Spleen (tissue), 11 donors: ENCODE measurements around the gene QSOX1. TPM values are rescaled to one million over a fixed set of nuclear protein-coding genes. Genes with fewer than 3 reads are reported as not detected.

Source experiments
- DNase-seq: peaks from one replicate; pipeline ENCODE4 v3.0.0-alpha.2; 2020
- H3K27ac ChIP-seq, 8 donors: fragments of 200-600 bp; sonication (generic) in 7 of 8; 1 replicate in 4 of 8; 2 replicates in 4 of 8; pipeline versions ENCODE4 v1.5.0 to v1.8.0; 2016 to 2021; ENCODE audit warnings: inconsistent platforms in 4 of 8, mild to moderate bottlenecking in 4 of 8, moderate library complexity in 1 of 8
- H3K27me3 ChIP-seq, 7 donors: fragments of 200-600 bp; sonication (generic) in 6 of 7; replicated peaks in 1 of 7; 1 replicate in 4 of 7; 2 replicates in 3 of 7; pipeline versions ENCODE4 v1.5.0 to v1.8.0; 2016 to 2021; ENCODE audit warnings: inconsistent platforms in 3 of 7, mild to moderate bottlenecking in 1 of 7
- H3K36me3 ChIP-seq, 6 donors: fragments of 200-600 bp; sonication (generic) in 5 of 6; 1 replicate in 4 of 6; 2 replicates in 2 of 6; pipeline versions ENCODE4 v1.5.0 to v1.8.0; 2016 to 2021; ENCODE audit warnings: inconsistent platforms in 2 of 6
- H3K4me1 ChIP-seq, 6 donors: fragments of 200-600 bp; sonication (generic) in 5 of 6; 1 replicate in 3 of 6; 2 replicates in 3 of 6; pipeline versions ENCODE4 v1.5.0 to v1.8.0; 2016 to 2021; ENCODE audit warnings: inconsistent platforms in 3 of 6
- H3K4me3 ChIP-seq, 8 donors: fragments of 200-600 bp; sonication (generic) in 7 of 8; 1 replicate in 4 of 8; 2 replicates in 4 of 8; pipeline versions ENCODE4 v1.5.0 to v1.8.0; 2016 to 2021; ENCODE audit warnings: inconsistent platforms in 4 of 8, mild to moderate bottlenecking in 4 of 8, moderate library complexity in 2 of 8
- H3K9me3 ChIP-seq, 8 donors: fragments of 200-600 bp; sonication (generic) in 7 of 8; 1 replicate in 4 of 8; 2 replicates in 4 of 8; pipeline versions ENCODE4 v1.5.0 to v1.8.0; 2016 to 2021; ENCODE audit warnings: inconsistent platforms in 4 of 8
- CTCF ChIP-seq, 11 experiments: fragments of 200-600 bp in 7 of 11; fragments of 450-650 bp in 4 of 11; sonication (generic) in 4 of 11; IDR thresholded peaks in 8 of 11; conservative IDR thresholded peaks in 3 of 11; 1 replicate in 7 of 11; 2 replicates in 4 of 11; pipeline versions ENCODE4 v1.4.0 to v1.8.0; 2016 to 2021; ENCODE audit warnings: antibody characterized with exemption in 11 of 11, inconsistent platforms in 4 of 11, mild to moderate bottlenecking in 1 of 11
- POLR2A ChIP-seq, 3 donors: fragments of 450-650 bp; IDR thresholded peaks; one replicate each; pipeline ENCODE4 v1.5.1; 2017; ENCODE audit warnings: antibody characterized with exemption in 3 of 3, mild to moderate bottlenecking in 1 of 3
- POLR2AphosphoS5 ChIP-seq, 3 donors: sonication (generic); formaldehyde crosslinking; IDR thresholded peaks; one replicate each; pipeline ENCODE4 v1.5.1; 2017; ENCODE audit warnings: antibody characterized with exemption in 3 of 3
- WGBS, 5 donors: extraction: QIAGEN DNeasy Blood & Tissue Kit in 3 of 5; methylation state at CpG; one replicate each; pipeline versions ENCODE4 v1.1.5 to v1.1.7; 2013 to 2018; 5-methylcytosine and 5-hydroxymethylcytosine counted together
- intact Hi-C: fragments of 100-400 bp; cut with DNase I; formaldehyde crosslinking; loops from one replicate; pipeline ENCODE4 v1.15.0; 2023; ENCODE audit warnings: low total_unique reads
- polyA plus RNA-seq, 3 donors: library from polyadenylated mRNA; stranded (reverse); fragments of 200-250 nt; gene quantifications; one replicate each; pipeline ENCODE4 v1.2.1, GENCODE V29; 2013
- total RNA-seq, 7 donors: library from RNA; depleted of rRNA in 3 of 7; stranded (reverse); fragments of >200 nt in 3 of 7; fragmentation: NEBNext Ultra II Directional in 4 of 7; extraction: Animal tissue kit (Norgen Biotek cat#: 25700) in 4 of 7; gene quantifications; one replicate each; pipeline versions ENCODE4 v1.1.0 to v1.2.1, GENCODE V29; 2016 to 2021
- donor health status: healthy with polysubstance abuse.
- donor health status: DM: no; HTN: no; CAD: no; lungs with moderate emphysema.
- donor health status: DM: no; HTN: no; CAD: no.
- donor health status: Bipolar disorder and iron deficiency.
- donor health status: healthy.
- donor health status: DM: no; HTN: no; CAD: no.
- donor health status: DM: yes; HTN: yes; CAD: no.

Gene QSOX1
- total and polyA plus RNA-seq, 10 donors, result 35.2 to 78.9 (median 56.5) TPM

GRCh38 chr1:180219776-180220175 is 65.1 kb downstream of the QSOX1 start:
- Histone ChIP-seq H3K4me3 (no peak overlapping the region), H3K9me3 (no peaks in the 10 kb centered on the region), H3K4me1 (no peaks in the 10 kb centered on the region), H3K27me3 (peaks cover 0 to 47% (median 0%) of the 10 kb centered on the region in 7 donors), H3K27ac (no peak overlapping the region), H3K36me3 (no peaks in the 10 kb centered on the region)
- intact Hi-C loops, result no loop called here
- no peak for TF ChIP-seq POLR2AphosphoS5 (IDR thresholded peaks at IDR 0.05)
- no peak for TF ChIP-seq POLR2A (IDR thresholded peaks at IDR 0.05)
- no peak for TF ChIP-seq CTCF (IDR thresholded peaks at IDR 0.05 in 8 of 11, conservative IDR thresholded peaks at IDR 0.05 in 3 of 11)
- 85 to 93% (median 89%) methylated on average over 5 to 11 of the region's 11 CpGs for WGBS, 5 donors
- no peak for DNase-seq

- DNase-seq, result no peak
Observed at GRCh38 chr1:180221462-180221861, 66.8 kb downstream of the QSOX1 start.

GRCh38 chr1:180224902-180225301 is 70.2 kb downstream of the QSOX1 start:
- 59 to 71% (median 66%) methylated on average over 5 of the region's 5 CpGs for WGBS, 5 donors
- Histone ChIP-seq H3K36me3 (no peaks in the 10 kb centered on the region), H3K27ac (no peak overlapping the region), H3K9me3 (no peaks in the 10 kb centered on the region), H3K4me1 (peaks cover 6 to 18% (median 15%) of the 10 kb centered on the region in 6 donors), H3K4me3 (no peak overlapping the region), H3K27me3 (peaks cover 0 to 92% (median 47%) of the 10 kb centered on the region in 7 donors)
- intact Hi-C loops, result no loop called here
- no peak for DNase-seq
- TF ChIP-seq POLR2A (IDR thresholded peaks at IDR 0.05) (no peak), POLR2AphosphoS5 (IDR thresholded peaks at IDR 0.05) (no peak), CTCF (IDR thresholded peaks at IDR 0.05 in 8 of 11, conservative IDR thresholded peaks at IDR 0.05 in 3 of 11) (no peak)

More at GRCh38 chr1:180221462-180221861, 66.8 kb downstream of the QSOX1 start:
- no peak overlapping the region for H3K4me3 ChIP-seq
- H3K9me3 ChIP-seq, result no peaks in the 10 kb centered on the region
- intact Hi-C loops, result no loop called here
- 84 to 93% (median 89%) methylated on average over 6 of the region's 6 CpGs for WGBS, 5 donors
- H3K27ac ChIP-seq, result no peak overlapping the region
- no peaks in the 10 kb centered on the region for H3K36me3 ChIP-seq
- no peak for TF ChIP-seq POLR2A (IDR thresholded peaks at IDR 0.05)
- no peak for TF ChIP-seq POLR2AphosphoS5 (IDR thresholded peaks at IDR 0.05)
- TF ChIP-seq CTCF (IDR thresholded peaks at IDR 0.05 in 8 of 11, conservative IDR thresholded peaks at IDR 0.05 in 3 of 11), result no peak
- peaks cover 0 to 64% (median 13%) of the 10 kb centered on the region in 7 donors for H3K27me3 ChIP-seq
- H3K4me1 ChIP-seq, result no peaks in the 10 kb centered on the region

GRCh38 chr1:180225403-180225802 is 70.7 kb downstream of the QSOX1 start:
- no peak overlapping the region for H3K4me3 ChIP-seq
- no peak for DNase-seq
- no peak for TF ChIP-seq CTCF (IDR thresholded peaks at IDR 0.05 in 8 of 11, conservative IDR thresholded peaks at IDR 0.05 in 3 of 11)
- no peak for TF ChIP-seq POLR2A (IDR thresholded peaks at IDR 0.05)
- no peak for TF ChIP-seq POLR2AphosphoS5 (IDR thresholded peaks at IDR 0.05)
- no peak overlapping the region for H3K27ac ChIP-seq
- WGBS, 5 donors, result 51 to 77% (median 64%) methylated on average over 2 of the region's 2 CpGs
- H3K36me3 ChIP-seq, result no peaks in the 10 kb centered on the region
- intact Hi-C loops, result no loop called here
- no peaks in the 10 kb centered on the region for H3K9me3 ChIP-seq
- peaks cover 9 to 23% (median 20%) of the 10 kb centered on the region in 6 donors for H3K4me1 ChIP-seq
- peaks cover 0 to 93% (median 52%) of the 10 kb centered on the region in 7 donors for H3K27me3 ChIP-seq
